Stimulated activated CD8-positive, alpha-beta memory T cell treated with anti-CD3 and anti-CD28 coated beads, Interleukin-7, amount 100 ng/mL, for 1 hour (primary cell): ENCODE measurements around the gene OAS2.
A peak's percentile ranks its signal among the peaks of the same experiment; 100 is the strongest.

Experiments
- DNase-seq, 2 donors: peaks; one replicate each; pipeline ENCODE4 v3.0.0-alpha.2; 2020; ENCODE audit warnings: low read depth in 2 of 2

OAS2 gene

GRCh38 chr12:112978163-112979040, at the start of gene OAS2:
OAS2 (plus strand) TSS chr12:112978519; CDS start chr12:112978609, 90 bp downstream.
- DNase-seq, result peak; percentile 44 to 59

- DNase-seq, result no peak
Observed at GRCh38 chr12:112928978-112929377, 49.3 kb upstream of the OAS2 start.

- no peak for DNase-seq
Observed at GRCh38 chr12:112929715-112930114, 48.6 kb upstream of the OAS2 start.

GRCh38 chr12:112930350-112930749, 48.0 kb upstream of the OAS2 start:
- no peak for DNase-seq

GRCh38 chr12:112932485-112933128, 45.7 kb upstream of the OAS2 start:
- DNase-seq, result no peak

GRCh38 chr12:112933129-112933505, 45.2 kb upstream of the OAS2 start:
- DNase-seq, result no peak

GRCh38 chr12:112936264-112936663, 42.1 kb upstream of the OAS2 start:
- DNase-seq, result no peak

- no peak for DNase-seq
Observed at GRCh38 chr12:112936927-112937326, 41.4 kb upstream of the OAS2 start.

- DNase-seq, result peak; percentile 40 to 53
Observed at GRCh38 chr12:112937741-112938719, 40.3 kb upstream of the OAS2 start, which contains the start of gene OAS3. OAS3 (plus strand) TSS chr12:112938474; CDS start chr12:112938531, 57 bp downstream.

GRCh38 chr12:112938751-112939150, 39.6 kb upstream of the OAS2 start:
- no peak for DNase-seq

GRCh38 chr12:112939761-112940381, 38.4 kb upstream of the OAS2 start:
- no peak for DNase-seq

- no peak for DNase-seq
Observed at GRCh38 chr12:112941528-112942335, 36.6 kb upstream of the OAS2 start.

- no peak for DNase-seq
Observed at GRCh38 chr12:112942572-112942971, 35.7 kb upstream of the OAS2 start.

GRCh38 chr12:112944024-112944690, 34.2 kb upstream of the OAS2 start:
- DNase-seq, result no peak

GRCh38 chr12:112945515-112945914, 32.8 kb upstream of the OAS2 start:
- DNase-seq, result no peak

GRCh38 chr12:112946236-112947000, 31.9 kb upstream of the OAS2 start:
- no peak for DNase-seq

GRCh38 chr12:112947314-112947713, 31.0 kb upstream of the OAS2 start:
- DNase-seq, result no peak

GRCh38 chr12:112947761-112948160, 30.6 kb upstream of the OAS2 start:
- DNase-seq, result no peak

GRCh38 chr12:112948806-112949205, 29.5 kb upstream of the OAS2 start:
- DNase-seq, result no peak
